TTC549 (cell line): ENCODE data around the gene SOAT1.
A peak's percentile ranks its signal among the peaks of the same experiment; 100 is the strongest.
"Not testable (repeated sequence)": the region's sequence is repeated elsewhere in the genome, so short reads cannot be mapped to it uniquely, and the experiment has no call there.

Experiments
- FAIRE-seq: peaks from 2 replicates; lab custom pipeline; 2012; peaks lifted over from hg19 to GRCh38; lab: Jason Lieb, UNC

Gene SOAT1

DNA sequence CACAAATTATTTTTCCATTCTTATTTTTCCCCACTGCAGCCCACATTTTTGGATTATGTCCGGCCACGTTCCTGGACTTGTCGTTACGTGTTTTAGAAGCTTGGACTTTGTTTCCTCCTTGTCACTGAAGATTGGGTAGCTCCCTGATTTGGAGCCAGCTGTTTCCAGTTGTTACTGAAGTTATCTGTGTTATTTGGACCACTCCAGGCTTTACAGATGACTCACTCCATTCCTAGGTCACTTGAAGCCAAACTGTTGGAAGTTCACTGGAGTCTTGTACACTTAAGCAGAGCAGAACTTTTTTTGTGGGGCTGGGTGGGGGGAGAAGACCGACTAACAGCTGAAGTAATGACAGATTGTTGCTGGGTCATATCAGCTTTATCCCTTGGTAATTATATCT is 59.9 kb downstream of the SOAT1 start:
- FAIRE-seq, result no peak

DNA sequence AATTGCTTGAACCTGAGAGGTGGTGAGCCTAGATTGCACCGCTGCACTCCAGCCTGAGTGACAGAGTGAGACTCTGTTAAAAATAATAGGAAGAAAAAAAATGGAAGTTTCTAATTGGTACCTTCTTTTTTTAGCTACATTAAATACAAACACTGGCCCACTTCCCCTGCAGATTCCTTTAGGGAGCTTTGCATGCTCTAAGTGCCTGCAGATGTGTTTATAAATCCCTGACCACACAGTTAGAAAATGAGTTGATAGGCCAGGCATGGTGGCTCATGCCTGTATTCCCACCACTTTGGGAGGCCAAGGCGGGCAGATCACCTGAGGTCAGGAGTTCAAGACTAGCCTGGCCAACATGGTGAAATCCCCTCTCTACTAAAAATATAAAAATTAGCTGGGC is 68.0 kb downstream of the SOAT1 start:
- not testable (repeated sequence) for FAIRE-seq

DNA sequence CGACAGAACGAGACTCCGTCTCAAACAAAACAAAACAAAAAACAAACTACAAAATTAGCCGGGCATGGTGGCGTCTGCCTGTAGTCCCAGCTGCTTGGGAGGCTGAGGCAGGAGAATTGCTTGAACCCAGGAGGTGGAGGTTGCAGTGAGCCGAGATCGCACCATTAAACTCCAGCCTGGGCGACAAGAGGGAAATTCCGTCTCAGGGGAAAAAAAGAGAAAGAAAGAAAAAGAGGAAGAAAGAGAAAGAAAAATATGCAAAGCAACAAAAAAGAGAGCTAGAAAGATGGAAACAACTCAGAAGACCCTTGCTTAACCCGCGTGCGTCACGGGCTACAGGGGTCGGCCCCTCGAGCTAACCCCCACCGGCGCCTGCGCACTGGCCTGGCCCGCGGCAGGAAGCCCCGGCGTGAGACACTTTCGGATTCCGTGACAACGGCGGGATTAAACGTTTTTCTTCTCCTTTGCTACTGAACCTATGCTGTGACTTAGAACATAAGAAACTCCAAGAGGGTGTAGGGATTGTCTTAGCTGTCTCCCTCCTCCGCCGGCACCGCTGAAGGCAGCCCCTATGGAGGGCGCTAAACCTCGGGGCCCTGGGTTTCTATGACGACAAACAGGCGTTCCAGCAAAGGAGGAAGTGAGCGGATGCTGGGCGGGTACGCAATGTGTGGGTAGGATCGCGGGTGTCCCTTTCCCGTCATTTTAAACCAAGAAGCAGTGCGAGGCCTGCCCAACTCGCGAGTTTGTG is 71.9 kb downstream of the SOAT1 start, which contains the start of gene AXDND1:
TSS of gene AXDND1 (plus strand) at position 630 of the 751 bp plus-strand sequence. CDS start 539 bp downstream, outside the sequence.
- FAIRE-seq, result peak; percentile 79

DNA sequence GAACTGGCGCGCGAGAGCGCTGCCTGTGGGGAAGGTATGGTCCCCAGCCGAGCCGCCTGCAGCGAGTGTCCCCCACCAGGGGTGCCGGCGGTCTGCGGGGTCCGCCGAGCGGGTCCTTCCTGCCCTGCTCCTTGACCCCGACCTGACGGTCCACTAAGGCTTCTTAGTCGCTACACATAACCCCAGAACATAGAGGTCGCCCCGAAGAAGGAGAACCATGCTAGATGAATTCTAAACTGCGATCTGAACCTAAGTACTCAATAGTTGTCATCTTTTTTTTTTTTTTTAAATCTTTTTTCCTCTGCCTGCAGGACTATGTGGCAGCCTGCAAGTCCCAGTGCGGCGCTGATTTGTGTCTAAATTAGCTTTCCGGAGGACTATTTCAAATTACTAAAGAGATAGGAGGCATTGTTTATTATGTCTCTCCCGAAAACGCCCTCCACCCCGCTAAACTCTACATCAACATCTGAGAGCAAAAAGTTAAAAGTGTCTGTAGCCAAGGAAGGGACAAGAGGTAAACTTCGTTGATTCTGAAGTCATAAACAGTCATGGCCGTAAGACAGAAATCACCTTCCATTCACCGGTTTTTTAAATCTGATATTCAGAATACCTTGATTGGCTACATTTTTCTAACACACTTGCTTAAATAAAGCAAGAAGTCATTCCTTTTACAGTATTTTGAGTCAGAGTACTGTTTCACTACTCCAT is 72.7 kb downstream of the SOAT1 start:
- peak; percentile 65 for FAIRE-seq

DNA sequence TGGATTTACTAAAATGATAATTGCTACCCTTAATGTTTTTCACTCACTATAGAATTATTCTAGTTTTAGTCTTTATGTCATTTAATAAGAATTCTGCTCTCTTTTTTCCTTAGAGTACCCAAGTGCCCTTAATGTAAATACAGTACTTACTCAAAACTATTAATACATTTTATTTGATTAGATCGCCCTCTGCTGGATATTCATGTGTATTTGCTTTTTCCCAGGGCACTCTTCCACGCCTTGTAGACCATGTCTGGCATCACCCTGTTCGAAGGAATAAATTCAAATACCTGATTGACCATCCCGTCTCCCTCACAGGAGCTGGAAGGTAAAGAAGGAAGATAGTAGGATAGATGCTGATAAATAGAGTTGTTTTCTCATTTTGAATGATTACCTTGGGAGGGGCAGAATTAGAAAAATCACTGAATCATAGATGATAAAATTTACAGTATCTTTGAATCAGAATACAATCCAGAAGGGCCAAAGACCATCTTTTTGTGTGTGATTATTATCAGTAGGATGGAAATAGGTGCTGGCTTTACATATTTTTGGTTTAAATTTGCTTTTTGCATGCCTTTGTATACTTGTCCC is 76.2 kb downstream of the SOAT1 start:
- peak; percentile 98 for FAIRE-seq

GRCh38 chr1:179372160-179372559 is 78.6 kb downstream of the SOAT1 start:
- FAIRE-seq, result peak; percentile 58

DNA sequence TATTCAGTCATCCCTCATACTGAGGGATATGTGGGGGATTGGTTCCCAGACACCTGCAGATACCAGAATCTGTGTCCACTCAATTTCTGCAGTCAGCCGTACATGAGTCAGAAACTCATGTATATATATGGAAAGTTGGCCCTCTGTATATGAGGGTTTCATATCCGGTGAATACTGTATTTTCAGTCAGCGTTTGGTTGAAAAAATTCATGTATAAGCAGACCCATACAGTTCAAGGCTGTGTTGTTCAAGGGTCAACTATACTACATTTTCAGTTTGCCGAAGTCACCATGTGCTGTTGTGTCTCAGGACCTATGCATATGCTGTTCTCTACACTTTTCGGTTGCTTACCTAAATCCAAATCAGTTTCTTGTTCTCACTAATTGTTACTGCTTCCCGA is 82.6 kb downstream of the SOAT1 start:
- no peak for FAIRE-seq

DNA sequence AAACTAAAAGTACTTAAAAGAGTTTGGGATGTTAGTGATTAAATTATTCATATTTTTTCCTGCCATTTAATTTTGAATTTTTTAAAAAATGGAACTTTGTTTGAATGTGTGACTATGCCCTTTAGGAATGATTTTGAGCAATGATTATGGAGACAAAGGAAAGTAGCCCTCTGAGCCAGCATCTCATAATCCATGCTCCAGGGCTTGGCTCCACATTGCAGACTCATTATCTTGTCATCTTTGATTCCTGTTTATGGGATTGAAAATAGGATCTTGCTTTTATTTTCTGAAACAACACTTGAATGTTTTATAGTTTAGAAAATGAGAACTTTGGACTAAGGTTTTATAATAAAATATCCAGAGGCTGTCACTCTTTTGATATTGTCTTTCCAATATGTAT is 86.7 kb downstream of the SOAT1 start:
- peak; percentile 52 for FAIRE-seq

- FAIRE-seq, result no peak
Measured at GRCh38 chr1:179384027-179384426, 90.4 kb downstream of the SOAT1 start.

DNA sequence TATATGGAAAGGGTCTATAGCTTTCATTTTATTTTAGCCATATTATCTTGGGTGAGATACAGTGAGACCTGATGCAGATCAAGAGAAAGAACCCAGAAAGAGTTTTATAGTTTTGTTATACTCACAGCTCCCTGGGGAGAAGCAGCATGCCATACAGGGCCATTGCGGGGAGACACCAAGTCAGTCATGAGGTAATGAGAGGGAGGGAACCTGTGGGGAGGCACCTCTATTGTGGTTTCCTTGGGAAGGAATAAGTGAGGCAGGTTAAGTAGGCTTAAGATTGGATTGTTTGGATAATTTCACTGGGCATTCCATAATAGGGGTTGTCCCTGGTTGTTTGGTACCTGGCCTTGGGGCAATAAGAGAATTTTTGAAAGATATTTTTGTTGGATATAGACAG is 91.9 kb downstream of the SOAT1 start:
- no peak for FAIRE-seq

GRCh38 chr1:179393721-179394120 is 100.1 kb downstream of the SOAT1 start:
- FAIRE-seq, result no peak

DNA sequence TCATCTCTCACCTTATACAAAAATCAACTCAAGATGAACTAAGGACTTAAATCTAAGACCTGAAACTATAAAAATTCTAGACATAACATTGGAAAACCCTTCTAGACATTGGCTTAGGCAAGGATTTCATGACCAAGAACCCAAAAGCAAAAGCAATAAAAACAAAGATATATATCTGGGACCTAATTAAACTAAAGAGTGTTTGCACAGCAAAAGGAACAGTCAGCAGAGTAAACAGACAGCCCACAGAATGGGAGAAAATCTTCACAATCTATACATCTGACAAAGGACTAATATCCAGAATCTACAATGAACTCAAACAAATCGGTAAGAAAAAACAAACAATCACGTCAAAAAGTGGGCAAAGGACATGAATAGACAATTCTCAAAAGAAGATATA is 105.8 kb downstream of the SOAT1 start:
- not testable (repeated sequence) for FAIRE-seq
